Endothelial cell of umbilical vein (primary cell): ENCODE data around the gene PRSS56.

Experiments used
- EZH2 ChIP-seq: IDR thresholded peaks from 2 replicates; pipeline ENCODE4 v1.6.1; 2012; ENCODE audit warnings: borderline replicate concordance, low read depth, mild to moderate bottlenecking, moderate library complexity, low read length, inconsistent platforms; ENCODE audit not compliant: severe bottlenecking
- FOS ChIP-seq: IDR thresholded peaks from 2 replicates; pipeline ENCODE4 v1.6.1; 2011; ENCODE audit warnings: mild to moderate bottlenecking, low read length, moderate library complexity, borderline replicate concordance; ENCODE audit not compliant: insufficient read depth
- GATA2 ChIP-seq: IDR thresholded peaks from 2 replicates; pipeline ENCODE4 v1.7.0; 2011; ENCODE audit warnings: low read depth, mild to moderate bottlenecking, moderate library complexity, mixed read lengths, low read length; ENCODE audit not compliant: insufficient read length, insufficient read depth
- JUN ChIP-seq: IDR thresholded peaks from 2 replicates; pipeline ENCODE4 v1.6.1; 2011; ENCODE audit warnings: borderline replicate concordance, low read depth; ENCODE audit not compliant: insufficient read length, insufficient read depth
- MYC ChIP-seq: IDR thresholded peaks from one replicate; pipeline ENCODE4 v1.6.1; 2011; ENCODE audit warnings: mild to moderate bottlenecking, low read depth, low read length
- POLR2A ChIP-seq: IDR thresholded peaks from 2 replicates; pipeline ENCODE4 v1.6.1; 2012; ENCODE audit warnings: low read depth, mild to moderate bottlenecking, control low read depth, low read length
- POLR2AphosphoS5 ChIP-seq: IDR thresholded peaks from 2 replicates; pipeline ENCODE4 v1.6.1; 2012; ENCODE audit warnings: low read depth, mild to moderate bottlenecking, control low read depth, low read length, moderate library complexity; ENCODE audit not compliant: insufficient read depth
- TF ChIP-seq, protein P1 (sequence below), 2 donors: IDR thresholded peaks; 1 replicate in 1 of 2; 2 replicates in 1 of 2; pipeline ENCODE4 v1.5.1; 2011; ENCODE audit warnings: low read length in 2 of 2, mild to moderate bottlenecking in 2 of 2, moderate library complexity in 2 of 2, control low read depth in 1 of 2, inconsistent platforms in 1 of 2, low read depth in 1 of 2; ENCODE audit not compliant: insufficient read depth in 1 of 2; ENCODE audit errors: extremely low read depth in 1 of 2
- TF ChIP-seq, protein P2 (sequence below): IDR thresholded peaks from 2 replicates; pipeline ENCODE4 v1.6.1; 2011; ENCODE audit not compliant: insufficient read depth, insufficient read length

DNA sequence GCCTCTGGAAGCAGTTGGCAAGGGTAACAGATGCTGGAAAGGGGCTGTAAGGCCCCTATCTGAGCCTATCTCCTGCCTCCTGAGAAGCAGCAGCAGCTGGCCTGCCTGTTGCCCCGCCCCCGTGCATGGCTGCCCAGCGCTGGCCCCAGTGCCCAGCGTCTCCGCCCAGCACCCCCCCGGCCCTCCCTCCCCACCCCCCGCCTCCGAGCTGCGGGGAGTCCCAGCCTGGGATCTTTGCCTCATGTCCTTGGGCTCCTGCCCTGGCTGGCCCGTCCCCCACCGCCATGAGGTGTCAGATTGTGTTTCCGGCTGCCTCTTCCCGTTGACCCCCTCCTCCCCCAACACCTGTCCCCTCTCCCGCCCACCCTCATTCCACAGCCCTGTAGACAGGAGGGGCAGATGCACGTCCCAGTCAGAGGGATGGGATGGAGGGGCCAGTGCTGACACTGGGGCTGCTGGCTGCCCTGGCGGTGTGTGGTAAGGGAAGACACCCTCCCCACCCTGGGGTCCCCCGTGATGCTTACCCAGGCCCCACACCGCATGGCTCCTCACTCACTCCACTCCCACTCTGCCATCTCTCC, 5.7 kb downstream of the PRSS56 start, which contains the start of gene CHRND:
- TF ChIP-seq, protein P1, sequence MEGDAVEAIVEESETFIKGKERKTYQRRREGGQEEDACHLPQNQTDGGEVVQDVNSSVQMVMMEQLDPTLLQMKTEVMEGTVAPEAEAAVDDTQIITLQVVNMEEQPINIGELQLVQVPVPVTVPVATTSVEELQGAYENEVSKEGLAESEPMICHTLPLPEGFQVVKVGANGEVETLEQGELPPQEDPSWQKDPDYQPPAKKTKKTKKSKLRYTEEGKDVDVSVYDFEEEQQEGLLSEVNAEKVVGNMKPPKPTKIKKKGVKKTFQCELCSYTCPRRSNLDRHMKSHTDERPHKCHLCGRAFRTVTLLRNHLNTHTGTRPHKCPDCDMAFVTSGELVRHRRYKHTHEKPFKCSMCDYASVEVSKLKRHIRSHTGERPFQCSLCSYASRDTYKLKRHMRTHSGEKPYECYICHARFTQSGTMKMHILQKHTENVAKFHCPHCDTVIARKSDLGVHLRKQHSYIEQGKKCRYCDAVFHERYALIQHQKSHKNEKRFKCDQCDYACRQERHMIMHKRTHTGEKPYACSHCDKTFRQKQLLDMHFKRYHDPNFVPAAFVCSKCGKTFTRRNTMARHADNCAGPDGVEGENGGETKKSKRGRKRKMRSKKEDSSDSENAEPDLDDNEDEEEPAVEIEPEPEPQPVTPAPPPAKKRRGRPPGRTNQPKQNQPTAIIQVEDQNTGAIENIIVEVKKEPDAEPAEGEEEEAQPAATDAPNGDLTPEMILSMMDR (IDR thresholded peaks at IDR 0.05; ENCODE audit: extremely low read depth in 1 of 2, insufficient read depth in 1 of 2, low read depth in 1 of 2, low read length in 2 of 2): no peak
- TF ChIP-seq, protein P2, sequence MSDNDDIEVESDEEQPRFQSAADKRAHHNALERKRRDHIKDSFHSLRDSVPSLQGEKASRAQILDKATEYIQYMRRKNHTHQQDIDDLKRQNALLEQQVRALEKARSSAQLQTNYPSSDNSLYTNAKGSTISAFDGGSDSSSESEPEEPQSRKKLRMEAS: no peak
- no peak for TF ChIP-seq POLR2A
- TF ChIP-seq GATA2: no peak
- TF ChIP-seq EZH2: no peak
- no peak for TF ChIP-seq POLR2AphosphoS5
- no peak for TF ChIP-seq JUN
- TF ChIP-seq FOS: no peak
- no peak for TF ChIP-seq MYC
